Immature natural killer cell (primary cell): ENCODE results near the gene SKOR2. TPM values are rescaled to one million over a fixed set of nuclear protein-coding genes. Genes with fewer than 3 reads are reported as not detected.
"Not testable (repeated sequence)": the region's sequence is repeated elsewhere in the genome, so short reads cannot be mapped to it uniquely, and the experiment has no call there.

Source experiments
- DNase-seq, 3 donors: peaks; one replicate each; pipeline ENCODE4 v3.0.0; 2022; ENCODE audit warnings: mixed read lengths in 1 of 3
- H3K27ac Mint-ChIP-seq, 6 donors: one replicate each; pipeline ENCODE4 v1.8.0; 2020; ENCODE audit warnings: mixed read lengths in 6 of 6, mild to moderate bottlenecking in 5 of 6, inconsistent platforms in 4 of 6, moderate library complexity in 3 of 6
- H3K27me3 Mint-ChIP-seq, 3 donors: one replicate each; pipeline ENCODE4 v1.8.0; 2020 to 2021; ENCODE audit warnings: low read depth in 3 of 3, mild to moderate bottlenecking in 3 of 3, mixed read lengths in 3 of 3, moderate library complexity in 3 of 3, inconsistent platforms in 1 of 3
- H3K36me3 Mint-ChIP-seq, 3 donors: one replicate each; pipeline ENCODE4 v1.8.0; 2020; ENCODE audit warnings: mixed read lengths in 3 of 3, inconsistent platforms in 2 of 3, mild to moderate bottlenecking in 2 of 3
- H3K4me1 Mint-ChIP-seq, 2 donors: one replicate each; pipeline ENCODE4 v1.8.0; 2020; ENCODE audit warnings: inconsistent platforms in 2 of 2, mild to moderate bottlenecking in 2 of 2, mixed read lengths in 2 of 2, moderate library complexity in 1 of 2
- H3K4me3 Mint-ChIP-seq, 5 donors: one replicate each; pipeline ENCODE4 v1.8.0; 2020; ENCODE audit warnings: mild to moderate bottlenecking in 5 of 5, mixed read lengths in 5 of 5, inconsistent platforms in 3 of 5, moderate library complexity in 3 of 5
- H3K9me3 Mint-ChIP-seq, 6 donors: one replicate each; pipeline ENCODE4 v1.8.0; 2020; ENCODE audit warnings: mild to moderate bottlenecking in 6 of 6, mixed read lengths in 6 of 6, inconsistent platforms in 4 of 6, moderate library complexity in 3 of 6
- polyA plus RNA-seq, 3 donors: library from polyadenylated mRNA; unstranded; fragments of 300-500 nt; fragmentation: Illumina TruSeq; gene quantifications; one replicate each; pipeline ENCODE4 v1.2.3, GENCODE V29; 2021

The SKOR2 gene
- polyA plus RNA-seq, 3 donors from 2014 or later: not detected

DNA sequence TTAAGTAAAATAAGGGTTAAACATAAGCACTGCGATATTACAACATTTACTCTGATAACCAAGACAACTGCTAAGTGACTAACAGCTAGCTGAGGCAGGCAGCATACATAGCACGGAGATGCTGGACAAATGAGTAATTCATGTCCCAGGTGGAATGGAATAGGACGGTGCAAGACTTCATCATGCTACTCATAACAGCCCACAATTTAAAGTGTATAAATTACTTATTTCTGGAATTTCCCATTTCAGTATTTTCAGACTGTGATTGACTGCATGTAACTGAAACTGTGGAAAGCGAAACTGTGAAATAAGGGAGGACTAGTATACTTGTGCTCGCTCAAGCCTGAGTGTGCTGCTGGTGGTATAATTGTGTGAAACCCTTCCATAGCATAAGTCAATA, 88.2 kb downstream of the SKOR2 start:
- Mint-ChIP-seq H3K4me3 (peak overlapping the region in 1 of 5 donors; percentile 26), H3K36me3 (no peaks in the 10 kb centered on the region), H3K4me1 (peaks cover 9 to 68% of the 10 kb centered on the region in 2 donors), H3K27ac (no peak overlapping the region), H3K27me3 (peaks cover 0 to 2% (median 0%) of the 10 kb centered on the region in 3 donors), H3K9me3 (no peaks in the 10 kb centered on the region)
- DNase-seq: no peak

DNA sequence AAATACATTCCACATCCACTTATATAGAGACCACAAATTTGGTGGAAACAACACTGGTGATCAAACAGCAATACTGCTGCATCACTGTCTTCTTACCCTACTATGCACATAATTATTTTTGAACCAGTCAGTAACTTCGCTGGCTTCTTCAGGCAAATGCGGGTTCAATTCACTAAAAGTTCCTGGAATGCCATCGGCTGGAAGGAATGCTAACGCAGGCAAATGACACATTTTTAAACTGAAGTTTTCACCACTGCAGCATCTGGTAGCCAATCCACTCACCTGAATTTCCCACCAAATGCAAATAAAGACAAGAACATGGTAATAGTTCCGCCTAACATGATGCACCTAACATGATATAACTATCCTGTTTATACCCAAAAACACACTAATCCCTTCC, 91.2 kb downstream of the SKOR2 start:
- Mint-ChIP-seq H3K36me3 (peaks cover 0 to 6% (median under 1%) of the 10 kb centered on the region in 3 donors), H3K9me3 (no peaks in the 10 kb centered on the region), H3K27ac (no peak overlapping the region), H3K27me3 (no peaks in the 10 kb centered on the region), H3K4me3 (no peak overlapping the region), H3K4me1 (peaks cover 3 to 44% of the 10 kb centered on the region in 2 donors)
- DNase-seq: no peak

DNA sequence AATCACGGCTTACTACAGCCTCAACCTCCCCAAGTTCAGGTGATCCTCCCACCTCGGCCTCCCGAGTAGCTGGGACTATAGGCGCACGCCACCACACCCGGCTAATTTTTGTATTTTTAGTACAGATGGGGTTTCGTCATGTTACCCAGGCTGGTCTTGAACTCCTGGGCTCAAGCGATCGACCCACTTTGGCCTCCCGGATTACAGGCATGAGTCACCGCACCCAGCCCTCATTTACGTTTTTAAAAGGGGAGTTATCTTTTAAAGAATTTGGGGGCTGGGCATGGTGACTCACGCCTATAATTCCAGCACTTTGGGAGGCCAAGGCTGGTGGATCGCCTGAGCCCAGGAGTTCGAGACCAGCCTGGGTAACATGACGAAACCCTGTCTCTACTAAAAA, 93.1 kb downstream of the SKOR2 start:
- Mint-ChIP-seq H3K4me1 (peaks cover 0 to 25% of the 10 kb centered on the region in 2 donors), H3K36me3 (peaks cover 3 to 19% (median 3%) of the 10 kb centered on the region in 3 donors)
- not testable (repeated sequence) for H3K4me3 Mint-ChIP-seq, H3K9me3 Mint-ChIP-seq, DNase-seq, H3K27me3 Mint-ChIP-seq, H3K27ac Mint-ChIP-seq

Other genes with a start within 250 kb of the SKOR2 start
- gene ELOA2, start 216.0 kb downstream of the SKOR2 start, polyA plus RNA-seq: not detected
- 10 to 100 TPM; 39.7 to 69.1 (median 55.4) TPM for gene HDHD2, start 101.2 kb downstream of the SKOR2 start, polyA plus RNA-seq
- gene IER3IP1, start 75.3 kb downstream of the SKOR2 start, polyA plus RNA-seq: 10 to 100 TPM; 17.1 to 40.9 (median 23.6) TPM